H1 (cell line): Measurements from ENCODE around the gene SHISA7. TPM values are rescaled to one million over a fixed set of nuclear protein-coding genes. Genes with fewer than 3 reads are reported as not detected.

ENCODE experiments used
- HDAC2 ChIP-seq, 2 experiments: fragments of 300-600 bp in 1 of 2; sonication (generic) in 1 of 2; IDR thresholded peaks; 2 replicates each; pipeline ENCODE4 v1.6.1; 2011 to 2012; ENCODE audit warnings: low read depth in 2 of 2, low read length in 2 of 2, mild to moderate bottlenecking in 2 of 2, moderate library complexity in 2 of 2, borderline replicate concordance in 1 of 2, inconsistent platforms in 1 of 2
- KDM1A ChIP-seq: fragments of 200-600, 300-600 bp; sonication (generic); IDR thresholded peaks from 2 replicates; pipeline ENCODE4 v1.7.1; 2016; ENCODE audit warnings: mild to moderate bottlenecking, low read length, borderline replicate concordance
- TAF1 ChIP-seq: IDR thresholded peaks from 2 replicates; pipeline ENCODE4 v1.6.1; 2011; ENCODE audit warnings: mild to moderate bottlenecking, low read depth, low read length
- TEAD4 ChIP-seq: IDR thresholded peaks from 2 replicates; pipeline ENCODE4 v1.6.1; 2012; ENCODE audit warnings: low read depth, low read length, inconsistent platforms, mixed read lengths
- polyA plus RNA-seq, 7 experiments: library from polyadenylated mRNA; depleted of rRNA in 3 of 7; stranded (reverse) in 5 of 7; unstranded in 2 of 7; fragments of >200 nt in 5 of 7; fragments of 200-250 nt in 2 of 7; gene quantifications; 1 replicate in 5 of 7; 2 replicates in 1 of 7; 4 replicates in 1 of 7; pipeline versions ENCODE4 v1.2.1 to v1.2.3, GENCODE V29; 2011 to 2013; ENCODE audit warnings: missing spikeins in 2 of 7, mixed read lengths in 2 of 7
- total RNA-seq: library from RNA; stranded (reverse); fragmentation: NEBNext Ultra II Directional; extraction: Animal tissue kit (Norgen Biotek cat#: 25700); gene quantifications from 2 replicates; pipeline ENCODE4 v1.2.1, GENCODE V29; 2021

Gene SHISA7
- total and polyA plus RNA-seq, 2 of the 8 experiments (the other 6 are each of a cell fraction or from before 2014, with no cell fraction given) = 0.76 to 1.0 TPM

- no peak for TF ChIP-seq TAF1
- TF ChIP-seq HDAC2 (IDR thresholded peaks at IDR 0.05; ENCODE audit: borderline replicate concordance in 1 of 2, low read depth in 2 of 2, low read length in 2 of 2) = no peak
- TF ChIP-seq KDM1A = no peak
- TF ChIP-seq TEAD4 = no peak
- TF ChIP-seq, all 59 proteins: peak for 0
Observed at GRCh38 chr19:55443824-55444480, 852 bp upstream of the SHISA7 start (continued).
